Suprapubic skin (tissue), 4 donors: ENCODE results near the gene USP6NL. TPM values are rescaled to one million over a fixed set of nuclear protein-coding genes. Genes with fewer than 3 reads are reported as not detected.

Experiments used
- DNase-seq, 2 donors: peaks; one replicate each; pipeline ENCODE4 v3.0.0-alpha.2; 2019; ENCODE audit warnings: low spot score in 2 of 2
- H3K27ac ChIP-seq: fragments of 200-600 bp; sonication (generic); one replicate; pipeline ENCODE4 v1.5.1; 2019
- H3K27me3 ChIP-seq: fragments of 200-600 bp; sonication (generic); one replicate; pipeline ENCODE4 v1.5.1; 2019
- H3K36me3 ChIP-seq: fragments of 200-600 bp; sonication (generic); one replicate; pipeline ENCODE4 v1.5.1; 2019
- H3K4me1 ChIP-seq: fragments of 200-600 bp; sonication (generic); one replicate; pipeline ENCODE4 v1.5.1; 2019
- H3K4me3 ChIP-seq: fragments of 200-600 bp; sonication (generic); one replicate; pipeline ENCODE4 v1.5.1; 2019; ENCODE audit warnings: mild to moderate bottlenecking
- H3K9me3 ChIP-seq: fragments of 200-600 bp; sonication (generic); one replicate; pipeline ENCODE4 v1.5.1; 2019
- CTCF ChIP-seq, 2 donors: fragments of 200-600 bp in 1 of 2; fragments of 450-650 bp in 1 of 2; sonication (generic) in 1 of 2; IDR thresholded peaks; one replicate each; pipeline ENCODE4 v1.5.1; 2016 to 2019; ENCODE audit warnings: antibody characterized with exemption in 2 of 2, mild to moderate bottlenecking in 1 of 2, moderate library complexity in 1 of 2
- EP300 ChIP-seq: sonication (generic); formaldehyde crosslinking; IDR thresholded peaks from one replicate; pipeline ENCODE4 v1.6.1; 2017; ENCODE audit warnings: antibody characterized with exemption
- POLR2A ChIP-seq, 2 donors: fragments of 450-650 bp; IDR thresholded peaks; one replicate each; pipeline ENCODE4 v1.6.1; 2017; ENCODE audit warnings: antibody characterized with exemption in 2 of 2, mild to moderate bottlenecking in 2 of 2, moderate library complexity in 2 of 2
- POLR2AphosphoS5 ChIP-seq, 3 donors: sonication (generic); formaldehyde crosslinking; IDR thresholded peaks; one replicate each; pipeline ENCODE4 v1.6.1; 2017; ENCODE audit warnings: antibody characterized with exemption in 3 of 3
- WGBS: methylation state at CpG from one replicate; pipeline ENCODE4 v1.1.5; 2018; 5-methylcytosine and 5-hydroxymethylcytosine counted together
- total RNA-seq, 4 donors: library from RNA; depleted of rRNA; stranded (reverse); fragments of >200 nt; gene quantifications; one replicate each; pipeline ENCODE4 v1.1.0, GENCODE V29; 2016

The USP6NL gene
- total RNA-seq, 4 donors from 2014 or later = 23.2 to 33.8 (median 27.7) TPM

GRCh38 chr10:11463111-11463510, 148.3 kb downstream of the USP6NL start:
- TF ChIP-seq EP300 = no peak
- no peak for TF ChIP-seq POLR2AphosphoS5 (IDR thresholded peaks at IDR 0.05)
- TF ChIP-seq CTCF (IDR thresholded peaks at IDR 0.05) = no peak
- no peak for TF ChIP-seq POLR2A (IDR thresholded peaks at IDR 0.05)
- DNase-seq = no peak
- Histone ChIP-seq H3K9me3 (no peaks in the 10 kb centered on the region), H3K4me1 (no peaks in the 10 kb centered on the region), H3K36me3 (peaks cover 20% of the 10 kb centered on the region), H3K27me3 (no peaks in the 10 kb centered on the region), H3K4me3 (no peak overlapping the region), H3K27ac (no peak overlapping the region)
- WGBS = 96% methylated on average over 21 of the region's 26 CpGs

- Histone ChIP-seq H3K27ac (no peak overlapping the region), H3K27me3 (no peaks in the 10 kb centered on the region), H3K4me1 (no peaks in the 10 kb centered on the region), H3K9me3 (no peaks in the 10 kb centered on the region), H3K36me3 (peaks cover 20% of the 10 kb centered on the region), H3K4me3 (no peak overlapping the region)
- TF ChIP-seq POLR2AphosphoS5 (IDR thresholded peaks at IDR 0.05) = no peak
- WGBS = 94% methylated on average over 10 of the region's 10 CpGs
- DNase-seq = no peak
Measured at GRCh38 chr10:11462071-11462470, 149.4 kb downstream of the USP6NL start.

GRCh38 chr10:11457336-11457735, 154.1 kb downstream of the USP6NL start:
- no peaks in the 10 kb centered on the region for H3K27me3 ChIP-seq
- H3K27ac ChIP-seq = no peak overlapping the region
- H3K36me3 ChIP-seq = peaks cover 2% of the 10 kb centered on the region
- no peaks in the 10 kb centered on the region for H3K4me1 ChIP-seq
- no peak for TF ChIP-seq POLR2A (IDR thresholded peaks at IDR 0.05)
- no peak for TF ChIP-seq EP300
- TF ChIP-seq POLR2AphosphoS5 (IDR thresholded peaks at IDR 0.05) = no peak
- no peak for TF ChIP-seq CTCF (IDR thresholded peaks at IDR 0.05)
- no peak for DNase-seq
- no peaks in the 10 kb centered on the region for H3K9me3 ChIP-seq
- 98% methylated on average over 2 of the region's 2 CpGs for WGBS
- H3K4me3 ChIP-seq = no peak overlapping the region

- no peak for DNase-seq
- Histone ChIP-seq H3K9me3 (no peaks in the 10 kb centered on the region), H3K36me3 (no peaks in the 10 kb centered on the region), H3K27ac (no peak overlapping the region), H3K4me3 (no peak overlapping the region), H3K27me3 (peaks cover 4% of the 10 kb centered on the region), H3K4me1 (no peaks in the 10 kb centered on the region)
- TF ChIP-seq POLR2A (IDR thresholded peaks at IDR 0.05) (no peak), EP300 (no peak), POLR2AphosphoS5 (IDR thresholded peaks at IDR 0.05) (no peak), CTCF (IDR thresholded peaks at IDR 0.05) (no peak)
- 88% methylated on average over 8 of the region's 8 CpGs for WGBS
Measured at GRCh38 chr10:11454958-11455566, 156.4 kb downstream of the USP6NL start.

- H3K27ac ChIP-seq = no peak overlapping the region
- peaks cover 9% of the 10 kb centered on the region for H3K27me3 ChIP-seq
- H3K4me1 ChIP-seq = no peaks in the 10 kb centered on the region
- H3K9me3 ChIP-seq = no peaks in the 10 kb centered on the region
- no peak overlapping the region for H3K4me3 ChIP-seq
- DNase-seq = no peak
- H3K36me3 ChIP-seq = no peaks in the 10 kb centered on the region
- TF ChIP-seq POLR2AphosphoS5 (IDR thresholded peaks at IDR 0.05) = no peak
- no peak for TF ChIP-seq CTCF (IDR thresholded peaks at IDR 0.05)
- no peak for TF ChIP-seq EP300
- TF ChIP-seq POLR2A (IDR thresholded peaks at IDR 0.05) = no peak
- WGBS = 97% methylated on average over 4 of the region's 4 CpGs
Measured at GRCh38 chr10:11454160-11454559, 157.3 kb downstream of the USP6NL start.
